ENCODE measurements around the gene CCNI.

GRCh38 chr4:77028246-77028645 is 47.5 kb downstream of the CCNI start:
- TF ChIP-seq, protein P1, sequence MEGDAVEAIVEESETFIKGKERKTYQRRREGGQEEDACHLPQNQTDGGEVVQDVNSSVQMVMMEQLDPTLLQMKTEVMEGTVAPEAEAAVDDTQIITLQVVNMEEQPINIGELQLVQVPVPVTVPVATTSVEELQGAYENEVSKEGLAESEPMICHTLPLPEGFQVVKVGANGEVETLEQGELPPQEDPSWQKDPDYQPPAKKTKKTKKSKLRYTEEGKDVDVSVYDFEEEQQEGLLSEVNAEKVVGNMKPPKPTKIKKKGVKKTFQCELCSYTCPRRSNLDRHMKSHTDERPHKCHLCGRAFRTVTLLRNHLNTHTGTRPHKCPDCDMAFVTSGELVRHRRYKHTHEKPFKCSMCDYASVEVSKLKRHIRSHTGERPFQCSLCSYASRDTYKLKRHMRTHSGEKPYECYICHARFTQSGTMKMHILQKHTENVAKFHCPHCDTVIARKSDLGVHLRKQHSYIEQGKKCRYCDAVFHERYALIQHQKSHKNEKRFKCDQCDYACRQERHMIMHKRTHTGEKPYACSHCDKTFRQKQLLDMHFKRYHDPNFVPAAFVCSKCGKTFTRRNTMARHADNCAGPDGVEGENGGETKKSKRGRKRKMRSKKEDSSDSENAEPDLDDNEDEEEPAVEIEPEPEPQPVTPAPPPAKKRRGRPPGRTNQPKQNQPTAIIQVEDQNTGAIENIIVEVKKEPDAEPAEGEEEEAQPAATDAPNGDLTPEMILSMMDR (conservative IDR thresholded peaks at IDR 0.05) = no peak
- no peak for TF ChIP-seq EZH2 (IDR thresholded peaks at IDR 0.05; ENCODE audit: low read depth)
